NCI-H146 (cell line): Measurements from ENCODE around the gene PACS2.
"Not testable (repeated sequence)": the region's sequence is repeated elsewhere in the genome, so short reads cannot be mapped to it uniquely, and the experiment has no call there.

ENCODE experiments used
- DNase-seq: peaks from one replicate; lab custom pipeline; 2025; lab: John Stamatoyannopoulos, UW

Gene PACS2

GRCh38 chr14:105314287-105315200 lies at the start of gene PACS2:
Gene PACS2 (plus strand): TSS chr14:105314748. CDS start chr14:105314919, 171 bp downstream.
- peak; percentile 88 for DNase-seq

- no peak for DNase-seq
Measured at GRCh38 chr14:105267820-105268548, 46.6 kb upstream of the PACS2 start.

- DNase-seq, result no peak
Measured at GRCh38 chr14:105268736-105269354, 45.7 kb upstream of the PACS2 start.

GRCh38 chr14:105269405-105269804 lies 45.1 kb upstream of the PACS2 start:
- no peak for DNase-seq

- DNase-seq, result no peak
Measured at GRCh38 chr14:105271224-105271890, 43.2 kb upstream of the PACS2 start.

GRCh38 chr14:105272623-105273022 lies 41.9 kb upstream of the PACS2 start:
- DNase-seq, result no peak

GRCh38 chr14:105273062-105273461 lies 41.5 kb upstream of the PACS2 start:
- no peak for DNase-seq

DNA sequence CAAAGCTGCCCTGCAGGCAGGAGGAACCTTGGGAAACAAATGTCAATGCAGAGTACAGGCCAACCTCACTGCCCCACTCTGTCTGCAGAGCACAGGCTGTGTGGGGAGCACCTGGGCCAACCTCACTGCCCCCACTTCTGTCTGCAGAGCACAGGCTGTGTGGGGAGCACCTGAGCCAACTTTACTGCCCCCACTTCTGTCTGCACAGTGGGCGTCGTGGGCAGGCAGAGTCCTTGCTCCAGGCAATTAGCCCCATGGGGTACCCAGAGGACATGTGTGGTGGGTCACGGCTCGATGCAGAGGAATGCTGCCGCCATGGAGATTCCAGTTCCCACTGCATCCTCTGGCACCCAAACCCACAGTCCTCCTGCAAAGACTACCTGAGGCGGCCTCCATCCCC lies 39.9 kb upstream of the PACS2 start:
- no peak for DNase-seq

DNA sequence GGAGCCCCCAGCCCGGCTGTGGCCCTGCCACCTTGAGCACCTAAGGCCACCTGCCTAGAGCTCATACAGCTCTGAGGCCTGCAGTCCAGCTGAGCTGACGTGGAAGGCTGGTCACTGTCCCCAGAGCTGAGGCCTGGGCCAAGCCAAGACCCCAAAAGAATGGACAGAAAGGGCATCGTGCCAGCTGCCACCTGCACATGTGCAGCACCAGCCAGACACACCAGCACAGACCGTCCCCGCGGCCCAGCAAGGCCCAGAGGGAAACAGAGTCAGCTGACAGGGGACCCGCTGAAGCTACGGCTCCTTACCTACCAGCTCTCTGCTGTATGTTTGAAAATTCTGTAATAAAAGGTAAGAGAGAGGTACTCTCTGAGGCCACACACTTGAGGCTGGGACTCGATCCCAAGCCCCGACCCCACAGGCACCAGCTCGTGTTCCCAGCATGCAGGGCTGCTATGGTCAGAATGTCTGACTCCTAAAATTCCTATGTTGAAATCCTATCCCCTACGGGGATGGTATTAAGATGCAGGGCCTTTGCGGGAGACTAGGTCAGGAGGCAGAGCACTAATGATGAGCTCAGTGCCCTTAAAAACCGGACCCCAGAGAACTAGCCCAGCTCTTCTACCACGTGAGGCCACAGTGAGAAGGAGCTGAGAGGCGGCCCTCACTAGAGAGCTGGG lies 39.1 kb upstream of the PACS2 start:
- no peak for DNase-seq

- DNase-seq, result not testable (repeated sequence)
Measured at GRCh38 chr14:105277448-105277847, 37.1 kb upstream of the PACS2 start.

GRCh38 chr14:105279642-105280361 lies 34.7 kb upstream of the PACS2 start:
- no peak for DNase-seq

- no peak for DNase-seq
Measured at GRCh38 chr14:105280525-105280924, 34.0 kb upstream of the PACS2 start.

DNA sequence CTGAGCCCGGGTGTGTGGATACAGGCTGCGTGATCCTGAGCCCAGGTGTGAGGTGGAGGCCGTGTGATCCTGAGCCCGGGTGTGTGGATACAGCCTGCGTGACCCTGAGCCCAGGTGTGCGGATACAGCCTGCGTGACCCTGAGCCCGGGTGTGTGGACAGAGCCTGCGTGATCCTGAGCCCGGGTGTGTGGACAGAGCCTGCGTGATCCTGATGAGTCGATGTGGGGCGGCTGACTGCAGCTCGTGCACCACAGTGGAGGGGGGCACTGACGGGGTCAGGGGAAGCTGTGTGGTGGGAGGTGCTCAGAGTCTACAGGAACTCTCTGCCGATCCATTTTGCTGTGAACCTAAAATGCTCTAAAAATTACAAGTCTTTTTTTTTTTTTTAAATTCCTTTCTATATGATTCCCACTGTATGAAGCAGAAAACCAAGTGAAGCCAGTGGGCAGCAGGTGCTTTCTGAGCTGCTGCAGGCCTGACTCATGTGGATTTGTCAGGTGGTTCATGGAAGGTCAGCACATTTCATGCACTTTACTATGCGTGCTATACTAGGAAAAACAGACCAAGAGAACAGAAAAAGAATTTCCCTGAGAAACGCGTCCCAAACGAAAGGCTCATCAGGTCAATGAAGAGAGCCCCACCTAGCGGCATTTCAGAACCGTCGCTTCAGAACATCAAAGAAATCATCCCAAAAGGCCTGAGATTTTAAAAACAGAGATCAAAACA lies 33.0 kb upstream of the PACS2 start:
- no peak for DNase-seq

DNA sequence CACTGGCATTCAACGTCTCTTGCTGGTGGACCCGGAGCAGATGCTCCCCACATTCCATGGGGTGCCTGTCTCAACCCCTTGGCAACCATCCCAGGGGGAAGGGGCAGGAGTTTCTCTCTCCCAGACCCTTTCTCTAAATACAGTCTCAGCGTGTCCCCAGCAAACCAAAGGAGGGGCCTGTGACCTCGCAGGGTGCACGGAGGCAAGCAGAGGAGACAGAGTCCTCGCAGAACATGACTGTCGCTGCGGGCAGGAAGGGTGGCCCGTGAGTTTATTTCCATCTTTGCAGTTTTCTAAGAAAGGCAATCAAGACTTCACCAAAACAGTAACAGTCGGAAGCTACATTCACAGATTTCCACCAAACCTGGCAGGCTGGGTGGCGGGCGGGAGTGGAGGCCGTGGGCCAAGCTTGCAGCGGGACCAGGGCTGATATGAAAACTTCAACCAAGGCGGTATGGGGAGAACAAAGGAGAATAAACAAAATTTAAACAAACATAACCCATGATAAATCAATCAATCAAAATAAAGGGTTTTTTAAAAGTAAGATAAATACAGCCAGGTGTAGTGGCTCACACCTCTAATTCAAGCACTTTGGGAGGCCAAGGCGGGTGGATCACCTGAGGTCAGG lies 32.3 kb upstream of the PACS2 start:
- no peak for DNase-seq

GRCh38 chr14:105283028-105283427 lies 31.5 kb upstream of the PACS2 start:
- no peak for DNase-seq

- DNase-seq, result no peak
Measured at GRCh38 chr14:105283899-105284298, 30.6 kb upstream of the PACS2 start.

DNA sequence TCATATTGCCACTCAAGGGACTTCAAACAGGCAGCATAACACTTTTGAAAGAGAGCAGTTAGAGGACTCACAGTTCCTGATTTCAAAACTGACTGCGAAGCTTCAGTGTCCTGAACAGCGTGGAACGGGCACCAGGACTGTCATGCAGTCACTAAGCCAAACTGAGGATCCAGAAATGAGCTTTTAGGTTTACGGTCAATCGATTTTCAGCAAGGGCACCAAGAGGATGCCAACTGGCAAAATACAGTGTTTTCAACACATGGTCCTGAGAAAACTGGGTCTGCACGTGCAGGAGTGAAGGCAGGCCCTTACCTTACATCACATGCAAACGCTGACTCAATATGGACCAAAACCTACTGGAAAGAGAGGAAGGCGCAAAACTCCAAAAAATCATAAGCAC lies 29.4 kb upstream of the PACS2 start:
- no peak for DNase-seq

DNA sequence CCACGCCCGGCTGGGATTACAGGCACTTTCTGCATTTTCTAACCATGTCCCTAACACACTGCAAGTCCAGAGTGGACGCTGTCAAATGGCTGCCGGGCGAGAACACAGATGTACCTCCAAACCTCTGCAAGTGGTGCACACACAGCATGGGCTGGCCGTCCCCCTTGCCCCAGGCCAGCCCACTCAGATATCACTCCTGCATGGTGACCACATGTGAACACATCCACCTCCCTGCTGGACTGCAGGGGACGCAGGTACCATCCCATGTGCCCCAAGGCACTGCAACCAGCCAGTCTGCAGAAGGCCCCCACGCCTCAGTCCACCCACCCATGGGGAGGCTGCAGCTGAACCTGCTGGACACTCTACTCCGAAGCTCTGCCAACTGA lies 27.8 kb upstream of the PACS2 start:
- DNase-seq, result no peak

GRCh38 chr14:105287249-105288102 lies 27.1 kb upstream of the PACS2 start:
- no peak for DNase-seq
